Erythroblast (primary cell): ENCODE data around the gene ARAP2.

Experiments
- GATA1 ChIP-seq: IDR thresholded peaks from 2 replicates; pipeline ENCODE4 v1.6.1; 2011; ENCODE audit warnings: low read depth, mild to moderate bottlenecking, control low read depth, low read length, moderate library complexity
- POLR2A ChIP-seq: IDR thresholded peaks from 2 replicates; pipeline ENCODE4 v1.6.1; 2011; ENCODE audit warnings: mild to moderate bottlenecking, low read length

GRCh38 chr4:36111172-36111571 is 133.1 kb downstream of the ARAP2 start:
- no peak for TF ChIP-seq GATA1
- no peak for TF ChIP-seq POLR2A
